Naive thymus-derived CD4-positive, alpha-beta T cell (primary cell): ENCODE data around the gene NNAT. TPM values are rescaled to one million over a fixed set of nuclear protein-coding genes. Genes with fewer than 3 reads are reported as not detected.
"Not testable (repeated sequence)": the region's sequence is repeated elsewhere in the genome, so short reads cannot be mapped to it uniquely, and the experiment has no call there.

ENCODE experiments used
- ATAC-seq: fragments of 150-1000 bp; cut with Tn5 transposase; 2 replicates; pipeline ENCODE4 v1.10.0; 2021; ENCODE audit warnings: mild to moderate bottlenecking, moderate library complexity
- CTCF ChIA-PET: fragments of 350-600 bp; sonication (Branson Sonifier 250); formaldehyde crosslinking; loops from one replicate; lab custom pipeline; 2021; ENCODE audit warnings: antibody characterized with exemption; lab: Charles Lee
- POLR2A ChIA-PET: fragments of 350-600 bp; sonication (Branson Sonifier 250); formaldehyde crosslinking; loops from one replicate; lab custom pipeline; 2021; ENCODE audit warnings: antibody characterized with exemption, inconsistent platforms; lab: Charles Lee
- DNase-seq, 9 donors: peaks; one replicate each; pipeline versions ENCODE4 v3.0.0 to v3.0.0-alpha.2; 2020 to 2022; ENCODE audit warnings: mixed read lengths in 1 of 9
- H3K27ac ChIP-seq: one replicate; pipeline ENCODE4 v1.7.0; 2013; ENCODE audit warnings: mild to moderate bottlenecking, low read depth, low read length, moderate library complexity
- H3K27me3 ChIP-seq, 2 donors: one replicate each; pipeline ENCODE4 v1.7.0; 2013; ENCODE audit warnings: low read length in 2 of 2, mild to moderate bottlenecking in 2 of 2, moderate library complexity in 2 of 2; ENCODE audit not compliant: control insufficient read depth in 2 of 2, insufficient read depth in 2 of 2
- H3K36me3 ChIP-seq, 3 experiments: 1 replicate in 2 of 3; 2 replicates in 1 of 3; pipeline ENCODE4 v1.7.0; 2013; ENCODE audit warnings: low read length in 3 of 3, mild to moderate bottlenecking in 3 of 3, moderate library complexity in 1 of 3; ENCODE audit not compliant: insufficient read depth in 3 of 3, control insufficient read depth in 2 of 3
- H3K4me1 ChIP-seq, 2 donors: one replicate each; pipeline ENCODE4 v1.7.0; 2013; ENCODE audit warnings: low read length in 2 of 2, mild to moderate bottlenecking in 2 of 2, moderate library complexity in 1 of 2; ENCODE audit not compliant: control insufficient read depth in 2 of 2, insufficient read depth in 2 of 2
- H3K4me3 ChIP-seq: 2 replicates; pipeline ENCODE4 v1.7.0; 2013; ENCODE audit warnings: mild to moderate bottlenecking, low read length
- H3K9me3 ChIP-seq, 3 experiments: 1 replicate in 2 of 3; 2 replicates in 1 of 3; pipeline ENCODE4 v1.7.0; 2013; ENCODE audit warnings: low read length in 3 of 3; ENCODE audit not compliant: control insufficient read depth in 2 of 3
- H3K27ac Mint-ChIP-seq, 9 donors: one replicate each; pipeline ENCODE4 v1.8.0; 2020 to 2022; ENCODE audit warnings: mixed read lengths in 9 of 9, mild to moderate bottlenecking in 8 of 9, moderate library complexity in 5 of 9, inconsistent platforms in 2 of 9
- H3K27me3 Mint-ChIP-seq, 5 donors: one replicate each; pipeline ENCODE4 v1.8.0; 2021 to 2022; ENCODE audit warnings: mixed read lengths in 5 of 5, mild to moderate bottlenecking in 1 of 5
- H3K36me3 Mint-ChIP-seq, 5 donors: one replicate each; pipeline ENCODE4 v1.8.0; 2020 to 2022; ENCODE audit warnings: mixed read lengths in 5 of 5, mild to moderate bottlenecking in 3 of 5, inconsistent platforms in 1 of 5
- H3K4me1 Mint-ChIP-seq, 7 donors: one replicate each; pipeline ENCODE4 v1.8.0; 2020 to 2022; ENCODE audit warnings: mixed read lengths in 7 of 7, mild to moderate bottlenecking in 3 of 7, inconsistent platforms in 1 of 7
- H3K4me3 Mint-ChIP-seq, 10 donors: one replicate each; pipeline ENCODE4 v1.8.0; 2020 to 2022; ENCODE audit warnings: mild to moderate bottlenecking in 10 of 10, mixed read lengths in 10 of 10, moderate library complexity in 6 of 10, inconsistent platforms in 2 of 10
- H3K9me3 Mint-ChIP-seq, 11 donors: one replicate each; pipeline ENCODE4 v1.8.0; 2020 to 2022; ENCODE audit warnings: mixed read lengths in 11 of 11, mild to moderate bottlenecking in 4 of 11, inconsistent platforms in 1 of 11, moderate library complexity in 1 of 11
- intact Hi-C, 2 donors: fragments of 100-400 bp; cut with micrococcal nuclease; formaldehyde crosslinking; loops; one replicate each; pipeline ENCODE4 v1.15.1; 2023
- polyA plus RNA-seq, 2 donors: library from polyadenylated mRNA; unstranded; fragments of 300-500 nt; fragmentation: Illumina TruSeq; gene quantifications; one replicate each; pipeline ENCODE4 v1.2.3, GENCODE V29; 2021
- total RNA-seq, 6 experiments: library from RNA in 5 of 6; stranded (reverse) in 5 of 6; gene quantifications; 1 replicate in 5 of 6; 2 replicates in 1 of 6; pipeline ENCODE4 v1.2.3 and lab custom pipeline; 2021 to 2026

Gene NNAT
- total and polyA plus RNA-seq, 7 experiments from 2014 or later: not detected

- H3K27ac ChIP-seq, DNase-seq, H3K36me3 Mint-ChIP-seq, H3K9me3 Mint-ChIP-seq, H3K9me3 ChIP-seq, H3K4me1 Mint-ChIP-seq, CTCF ChIA-PET, intact Hi-C loops, H3K4me3 ChIP-seq, H3K27me3 ChIP-seq, H3K27ac Mint-ChIP-seq, ATAC-seq, H3K4me3 Mint-ChIP-seq, POLR2A ChIA-PET, H3K36me3 ChIP-seq, H3K4me1 ChIP-seq: not testable (repeated sequence)
- peaks cover 6 to 28% (median 8%) of the 10 kb centered on the region in 5 donors for H3K27me3 Mint-ChIP-seq
Measured at GRCh38 chr20:37550101-37550920, 29.3 kb downstream of the NNAT start.

GRCh38 chr20:37551660-37552059, 30.6 kb downstream of the NNAT start:
- ATAC-seq, CTCF ChIA-PET: not testable (repeated sequence)

GRCh38 chr20:37552415-37552814, 31.4 kb downstream of the NNAT start:
- Mint-ChIP-seq H3K27me3 (peaks cover 8 to 39% (median 16%) of the 10 kb centered on the region in 5 donors), H3K4me1 (no peaks in the 10 kb centered on the region), H3K4me3 (no peak overlapping the region), H3K27ac (no peak overlapping the region), H3K9me3 (peaks cover 0 to 5% (median 0%) of the 10 kb centered on the region in 11 donors), H3K36me3 (peaks cover 0 to 3% (median 0%) of the 10 kb centered on the region in 5 donors)
- Histone ChIP-seq H3K27me3 (no peaks in the 10 kb centered on the region), H3K36me3 (no peaks in the 10 kb centered on the region), H3K27ac (no peak overlapping the region), H3K4me3 (no peak overlapping the region), H3K4me1 (no peaks in the 10 kb centered on the region), H3K9me3 (no peaks in the 10 kb centered on the region)
- DNase-seq (no peak), ATAC-seq (no peak)
- ChIA-PET POLR2A (no interaction called here), CTCF (no interaction called here)
- intact Hi-C loops: no loop called here

More at GRCh38 chr20:37551660-37552059, 30.6 kb downstream of the NNAT start:
- intact Hi-C loops, H3K9me3 ChIP-seq, H3K4me1 ChIP-seq, H3K36me3 ChIP-seq, H3K4me1 Mint-ChIP-seq, H3K36me3 Mint-ChIP-seq, POLR2A ChIA-PET, H3K27me3 ChIP-seq, DNase-seq, H3K4me3 Mint-ChIP-seq, H3K4me3 ChIP-seq, H3K27ac ChIP-seq, H3K27ac Mint-ChIP-seq, H3K9me3 Mint-ChIP-seq: not testable (repeated sequence)
- peaks cover 2 to 34% (median 8%) of the 10 kb centered on the region in 5 donors for H3K27me3 Mint-ChIP-seq

- DNase-seq, H3K4me1 ChIP-seq, H3K27me3 ChIP-seq, intact Hi-C loops, H3K27ac Mint-ChIP-seq, H3K9me3 Mint-ChIP-seq, H3K27ac ChIP-seq, ATAC-seq, H3K4me3 Mint-ChIP-seq, H3K36me3 Mint-ChIP-seq, H3K4me3 ChIP-seq, H3K36me3 ChIP-seq, H3K9me3 ChIP-seq, H3K4me1 Mint-ChIP-seq: not testable (repeated sequence)
- ChIA-PET POLR2A (interaction anchor here (0.6 kb wide), 1 partner anchor 44 kb away, joined by 4 read pairs; no protein-coding TSS in a partner anchor), CTCF (interaction anchor here (0.7 to 1.0 kb wide), 2 partner anchors 10 to 20 kb away, joined by 3 to 4 read pairs; no protein-coding TSS in a partner anchor)
- H3K27me3 Mint-ChIP-seq: peaks cover 8 to 39% (median 17%) of the 10 kb centered on the region in 5 donors
Measured at GRCh38 chr20:37554721-37555298, 33.8 kb downstream of the NNAT start.

- Mint-ChIP-seq H3K27me3 (peaks cover 11 to 36% (median 18%) of the 10 kb centered on the region in 5 donors), H3K36me3 (no peaks in the 10 kb centered on the region), H3K4me3 (no peak overlapping the region), H3K4me1 (no peaks in the 10 kb centered on the region), H3K27ac (no peak overlapping the region), H3K9me3 (no peaks in the 10 kb centered on the region)
- no peak overlapping the region for H3K4me3 ChIP-seq
- no peak for ATAC-seq
- no peak for DNase-seq
- no peaks in the 10 kb centered on the region for H3K36me3 ChIP-seq
- POLR2A ChIA-PET: no interaction called here
- CTCF ChIA-PET: no interaction called here
- H3K9me3 ChIP-seq: no peaks in the 10 kb centered on the region
- no peaks in the 10 kb centered on the region for H3K4me1 ChIP-seq
- H3K27me3 ChIP-seq: no peaks in the 10 kb centered on the region
- intact Hi-C loops: no loop called here
- no peak overlapping the region for H3K27ac ChIP-seq
Measured at GRCh38 chr20:37556538-37556937, 35.5 kb downstream of the NNAT start.

GRCh38 chr20:37558306-37558705, 37.3 kb downstream of the NNAT start:
- Histone ChIP-seq H3K27me3 (no peaks in the 10 kb centered on the region), H3K4me3 (no peak overlapping the region), H3K4me1 (no peaks in the 10 kb centered on the region), H3K27ac (no peak overlapping the region), H3K9me3 (no peaks in the 10 kb centered on the region), H3K36me3 (no peaks in the 10 kb centered on the region)
- no peak for ATAC-seq
- H3K4me3 Mint-ChIP-seq: no peak overlapping the region
- H3K27ac Mint-ChIP-seq: no peak overlapping the region
- no peaks in the 10 kb centered on the region for H3K4me1 Mint-ChIP-seq
- peaks cover 0 to 2% (median 0%) of the 10 kb centered on the region in 11 donors for H3K9me3 Mint-ChIP-seq
- intact Hi-C loops: no loop called here
- H3K27me3 Mint-ChIP-seq: peaks cover 22 to 31% (median 22%) of the 10 kb centered on the region in 5 donors
- no peak for DNase-seq
- ChIA-PET CTCF (no interaction called here), POLR2A (no interaction called here)
- no peaks in the 10 kb centered on the region for H3K36me3 Mint-ChIP-seq
